HG03159 (cell line): Measurements from ENCODE around the gene MISP3.

Experiments used
- ATAC-seq: cut with Tn5 transposase; IDR thresholded peaks from one replicate; pipeline ENCODE4 v1.9.1; 2021; ENCODE audit warnings: mild to moderate bottlenecking, moderate library complexity; ENCODE audit not compliant: unreplicated experiment

The MISP3 gene

DNA sequence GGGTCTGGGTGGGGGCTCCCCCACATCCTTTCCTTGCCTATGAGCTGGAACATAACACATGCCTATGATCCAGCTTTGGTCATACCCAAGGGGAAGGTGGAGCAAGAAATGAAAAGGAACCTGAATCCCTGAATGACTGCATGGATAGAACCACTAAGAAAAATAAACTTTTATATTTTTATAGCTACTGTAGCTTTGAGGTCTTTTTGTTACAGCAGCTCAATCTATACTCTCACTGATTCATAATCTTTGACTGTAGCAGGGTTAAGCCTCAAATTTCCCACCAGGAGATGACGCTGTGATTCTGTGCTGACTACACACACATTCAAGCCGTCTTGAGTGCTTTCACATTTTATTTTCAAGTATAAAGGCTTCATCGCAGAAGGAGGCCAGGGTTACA, 19.6 kb upstream of the MISP3 start:
- no peak for ATAC-seq

DNA sequence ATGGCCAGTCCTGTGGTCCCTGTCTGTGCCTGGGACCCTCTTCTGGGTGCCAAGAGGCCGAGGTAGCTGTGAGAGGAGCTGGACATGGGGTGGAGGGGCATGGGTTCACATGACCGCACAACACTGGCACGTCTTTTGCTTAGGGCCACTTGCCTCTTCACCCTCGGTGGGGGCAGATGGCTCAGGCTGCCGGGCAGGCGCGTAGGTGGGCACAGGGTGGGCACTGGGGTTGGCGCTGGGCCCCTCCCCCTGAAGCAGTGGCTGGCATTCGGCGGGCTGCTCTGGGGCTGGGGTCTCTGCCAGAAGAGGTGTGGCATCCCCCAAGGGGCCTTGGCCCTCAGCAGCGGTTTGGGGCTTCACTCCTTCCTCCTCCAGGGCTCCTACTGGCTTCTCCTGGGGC, 19.1 kb upstream of the MISP3 start:
- ATAC-seq, result no peak

GRCh38 chr19:14054099-14054498, 18.5 kb upstream of the MISP3 start:
- no peak for ATAC-seq

GRCh38 chr19:14054721-14055120, 17.9 kb upstream of the MISP3 start:
- no peak for ATAC-seq

DNA sequence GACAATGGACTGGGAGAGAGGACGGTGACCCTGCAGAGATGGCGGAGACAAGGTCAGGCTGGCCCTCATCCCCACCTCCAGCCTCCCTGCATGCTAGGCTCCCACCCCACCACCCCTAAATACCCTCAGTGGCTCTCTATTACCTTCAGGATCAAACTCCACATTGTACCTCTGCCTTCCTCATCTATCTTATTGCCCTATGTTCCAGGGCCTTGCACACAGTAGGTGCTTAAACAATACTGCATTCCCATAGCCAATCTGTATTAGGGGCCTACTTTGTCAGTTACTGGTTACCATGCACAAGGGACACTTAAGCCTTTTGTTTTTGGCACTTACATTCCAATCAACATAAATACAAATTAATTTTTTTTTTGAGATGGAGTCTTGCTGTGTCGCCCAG, 17.2 kb upstream of the MISP3 start:
- no peak for ATAC-seq

DNA sequence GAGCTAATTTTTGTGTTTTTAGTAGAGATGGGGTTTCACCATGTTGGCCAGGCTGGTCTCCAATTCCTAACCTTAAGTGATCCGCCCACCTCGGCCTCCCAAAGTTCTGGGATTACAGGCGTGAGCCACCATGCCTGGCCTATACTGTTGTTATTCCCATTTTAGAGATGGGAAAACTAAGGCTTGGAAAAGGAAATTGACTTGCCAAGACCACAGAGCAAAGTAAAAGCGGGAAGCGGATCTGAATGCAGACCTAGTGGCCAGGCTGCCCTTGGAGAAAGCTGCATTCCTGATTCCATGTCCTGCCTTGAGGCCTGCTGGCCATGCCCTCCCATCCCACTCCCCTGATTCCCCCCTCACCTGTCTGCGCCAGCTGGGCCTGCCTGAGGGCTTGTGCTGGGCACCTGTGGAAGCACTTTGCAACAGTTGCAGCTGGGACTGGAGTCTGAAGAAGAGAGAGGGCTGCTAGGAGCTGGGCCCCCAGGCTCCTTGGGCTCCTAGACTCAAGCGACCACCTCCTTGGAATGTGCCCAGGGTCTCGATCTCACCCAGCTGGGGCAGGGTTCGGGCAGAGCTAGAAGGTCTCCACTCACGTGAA, 16.4 kb upstream of the MISP3 start:
- no peak for ATAC-seq

- no peak for ATAC-seq
Observed at GRCh38 chr19:14056741-14057356, 15.7 kb upstream of the MISP3 start.

- no peak for ATAC-seq
Observed at GRCh38 chr19:14058182-14059092, 14.1 kb upstream of the MISP3 start.

GRCh38 chr19:14059093-14059480, 13.5 kb upstream of the MISP3 start:
- ATAC-seq, result no peak

DNA sequence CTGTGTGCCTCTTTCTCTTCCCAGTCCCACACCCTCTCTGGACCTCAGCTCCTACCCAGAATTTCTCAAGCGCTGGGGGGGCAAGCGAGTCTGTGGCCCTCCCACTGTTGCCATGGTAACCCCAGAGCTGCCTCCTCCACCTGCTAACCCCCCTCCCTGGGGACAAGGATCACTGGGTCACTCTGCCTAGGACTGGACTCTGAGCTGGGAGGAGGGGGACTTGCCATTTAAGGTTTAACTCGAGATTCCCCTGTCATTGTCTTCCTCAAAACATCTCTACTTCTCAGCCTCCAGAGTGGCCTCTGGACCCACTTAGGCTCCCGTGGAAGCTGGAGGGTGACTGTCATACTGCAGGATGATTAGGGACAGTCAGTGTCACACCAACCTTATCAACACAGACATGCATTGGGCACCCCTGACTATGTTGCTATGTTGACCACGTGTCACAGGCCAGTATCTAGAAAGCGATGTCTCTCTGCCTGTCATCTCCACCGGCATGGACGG, 12.9 kb upstream of the MISP3 start:
- no peak for ATAC-seq

- ATAC-seq, result no peak
Observed at GRCh38 chr19:14061081-14061749, 11.4 kb upstream of the MISP3 start.

DNA sequence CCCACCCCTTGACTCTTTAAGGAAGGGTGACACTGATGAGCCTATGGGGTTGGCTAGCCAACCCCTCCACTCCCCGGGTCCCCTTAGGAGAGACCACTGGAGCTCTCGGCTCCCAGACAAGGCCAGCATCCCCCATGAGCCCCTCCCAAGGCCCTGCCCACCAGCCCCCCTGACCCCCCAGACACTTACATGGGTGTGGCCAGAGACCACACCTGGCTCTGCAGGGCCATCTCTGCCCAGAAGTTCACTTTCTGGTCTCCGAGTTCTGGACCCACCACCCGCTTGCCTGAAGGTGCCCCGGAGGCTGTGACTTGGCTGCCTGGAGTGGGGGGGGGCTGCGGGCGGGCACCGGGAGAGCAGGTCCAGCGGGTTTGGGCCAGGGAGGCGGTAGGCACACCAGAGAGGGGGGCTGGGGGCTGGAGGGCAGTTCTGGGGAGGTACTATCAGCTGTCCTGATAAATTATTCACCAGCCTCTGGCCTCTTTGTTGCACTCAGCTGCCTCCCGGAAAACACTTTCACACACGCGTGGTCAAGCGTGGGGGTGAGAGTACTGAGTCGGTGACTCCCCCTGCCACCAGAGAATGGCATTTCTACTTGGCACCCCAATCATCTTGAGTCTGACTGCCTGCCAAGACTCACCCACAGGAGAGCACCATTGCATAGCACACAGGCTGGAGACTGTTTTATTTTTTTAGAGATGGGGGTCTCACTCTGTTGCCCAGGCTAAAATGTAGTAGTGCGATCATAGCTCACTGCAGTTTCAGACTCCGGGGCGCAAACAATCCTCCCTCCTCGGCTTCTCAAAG, 10.6 kb upstream of the MISP3 start, which contains the start of gene PALM3:
Gene PALM3, minus strand, starts transcription at position 326 of the 807 bp plus-strand sequence. Its CDS starts 96 bp downstream, at position 230.
- ATAC-seq, result no peak

DNA sequence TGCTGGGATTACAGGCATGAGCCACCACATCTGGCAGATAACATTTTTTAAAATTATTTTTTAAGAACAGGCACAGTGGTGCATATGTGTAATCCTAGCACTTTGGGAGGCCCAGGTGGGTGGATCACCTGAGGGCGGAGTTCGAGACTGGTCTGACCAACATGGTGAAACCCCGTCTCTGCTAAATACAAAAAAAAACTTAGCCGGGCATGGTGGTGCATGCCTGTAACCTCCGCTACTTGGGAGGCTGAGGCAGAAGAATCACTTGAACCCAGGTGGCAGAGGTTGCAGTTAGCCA, 10.1 kb upstream of the MISP3 start:
- no peak for ATAC-seq

GRCh38 chr19:14063105-14063504, 9.5 kb upstream of the MISP3 start:
- ATAC-seq, result no peak

DNA sequence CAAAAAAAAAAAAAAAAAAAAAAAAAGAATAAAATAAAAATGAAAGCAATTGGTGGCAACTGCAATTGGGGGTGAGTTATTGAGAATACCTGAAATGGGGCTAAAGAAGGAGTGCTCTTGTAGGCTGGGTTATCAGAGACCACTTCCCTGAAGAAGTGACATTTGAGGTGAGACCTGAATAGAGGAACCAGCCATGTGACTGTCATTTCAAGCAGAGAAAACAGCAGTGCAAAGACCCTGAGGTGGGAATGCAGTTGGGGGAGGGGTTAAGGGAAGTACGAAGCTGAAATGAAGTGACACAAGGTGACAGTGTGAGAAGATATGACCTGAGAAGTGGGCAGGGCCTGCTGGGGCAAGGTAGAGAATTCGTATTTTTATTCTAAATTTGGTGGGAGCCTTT, 6.5 kb upstream of the MISP3 start:
- no peak for ATAC-seq

DNA sequence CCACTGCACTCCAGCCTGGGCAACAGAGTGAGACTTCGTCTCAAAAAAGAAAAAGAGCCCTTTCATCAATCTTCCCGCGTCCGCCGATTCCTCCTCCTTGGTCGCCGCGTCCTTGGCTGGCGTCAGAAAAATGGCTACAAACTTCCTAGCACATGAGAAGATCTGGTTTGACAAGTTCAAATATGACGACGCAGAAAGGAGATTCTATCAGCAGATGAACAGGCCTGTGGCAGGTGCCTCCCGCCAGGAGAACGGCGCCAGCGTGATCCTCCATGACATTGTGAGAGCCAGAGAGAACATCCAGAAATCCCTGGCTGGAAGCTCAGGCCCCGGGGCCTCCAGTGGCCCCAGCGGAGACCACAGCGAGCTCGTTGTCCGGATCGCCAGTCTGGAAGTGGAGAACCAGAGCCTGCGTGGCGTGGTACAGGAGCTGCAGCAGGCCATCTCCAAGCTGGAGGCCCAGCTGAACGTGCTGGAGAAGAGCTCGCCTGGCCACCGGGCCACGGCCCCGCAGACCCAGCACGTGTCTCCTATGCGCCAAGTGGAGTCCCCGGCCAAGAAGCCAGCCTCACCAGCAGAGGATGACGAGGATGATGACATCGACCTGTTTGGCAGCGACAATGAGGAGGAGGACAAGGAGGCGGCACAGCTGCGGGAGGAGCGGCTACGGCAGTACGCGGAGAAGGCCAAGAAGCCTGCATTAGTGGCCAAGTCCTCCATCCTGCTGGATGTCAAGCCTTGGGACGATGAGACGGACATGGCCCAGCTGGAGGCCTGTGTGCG, 2.1 kb upstream of the MISP3 start:
- ATAC-seq, result no peak

DNA sequence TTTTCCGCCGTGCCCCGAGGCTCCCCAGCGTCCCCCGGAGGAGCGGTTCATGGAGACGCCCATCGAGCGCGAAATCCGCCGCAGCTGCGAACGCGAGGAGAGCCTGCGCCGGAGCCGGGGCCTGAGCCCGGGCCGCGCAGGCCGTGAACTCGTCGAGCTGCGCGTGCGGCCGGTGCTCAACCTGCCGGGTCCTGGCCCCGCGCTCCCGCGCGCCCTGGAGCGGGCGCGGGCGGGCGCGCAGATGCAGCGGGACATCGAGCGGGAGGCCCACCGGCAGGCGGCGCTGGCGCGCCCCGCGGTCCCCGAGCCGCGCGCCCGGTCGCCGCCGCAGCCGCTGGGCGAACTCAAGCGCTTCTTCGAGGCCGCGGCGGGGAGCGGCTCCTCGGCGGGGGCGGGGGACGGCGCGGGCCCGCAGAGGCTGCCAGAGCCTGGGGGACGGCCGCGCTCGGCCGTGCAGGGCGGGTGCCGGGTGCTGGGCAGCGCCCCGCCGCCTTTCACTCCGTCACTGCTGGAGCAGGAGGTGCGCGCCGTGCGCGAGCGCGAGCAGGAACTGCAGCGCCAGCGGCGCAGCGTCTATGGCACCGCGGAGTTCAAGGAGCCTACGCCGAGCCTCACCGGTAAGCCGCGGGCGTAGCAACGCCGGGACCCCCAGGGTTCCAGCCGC, 807 bp downstream of the MISP3 start:
- ATAC-seq, result peak; percentile 49

DNA sequence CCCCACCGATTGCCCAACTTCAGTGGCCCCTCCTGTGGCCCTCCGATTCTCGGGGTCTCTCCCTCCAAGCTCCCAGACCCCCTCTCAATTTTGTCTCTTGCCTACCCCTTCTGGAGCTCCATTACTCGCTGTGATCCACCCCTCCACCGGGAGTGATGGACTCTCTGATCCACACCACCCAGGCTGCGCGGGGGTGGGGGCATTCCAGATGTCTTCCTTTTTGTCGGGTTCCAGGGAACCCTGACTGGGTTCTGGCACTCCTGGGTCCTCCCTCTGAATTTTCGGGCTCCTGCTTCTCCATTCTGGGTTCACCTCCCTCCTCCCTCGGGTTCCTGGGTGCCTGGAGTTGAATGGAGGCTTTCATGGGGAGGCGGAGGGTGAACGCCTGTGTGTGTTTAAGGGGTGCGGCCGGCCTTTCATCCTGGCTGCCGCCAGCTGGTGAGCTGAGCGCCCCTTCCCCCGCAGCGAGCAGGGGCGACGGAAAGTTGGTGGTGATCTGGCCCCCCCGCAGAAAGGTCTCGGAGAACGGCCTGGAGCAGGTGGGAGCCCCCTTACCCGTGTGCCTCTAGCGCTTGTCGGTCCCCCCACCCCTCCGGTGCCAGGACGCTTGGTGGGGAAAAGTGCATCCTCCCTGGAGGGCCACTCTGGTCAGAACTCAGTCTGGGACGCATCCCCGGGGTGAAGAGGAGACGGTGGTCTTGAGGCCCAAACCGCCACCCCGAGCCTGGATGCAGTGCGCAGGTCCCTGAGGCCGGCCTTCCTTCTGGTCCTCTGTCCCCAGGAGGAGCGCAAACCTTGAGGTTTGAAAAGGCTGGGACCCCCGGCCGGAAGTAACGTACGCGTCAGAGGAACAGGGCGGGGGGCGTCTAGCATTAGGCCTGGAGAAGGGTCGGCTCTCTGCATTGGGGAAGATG, 1.6 kb downstream of the MISP3 start:
- no peak for ATAC-seq
